GM12874 (cell line): Measurements from ENCODE around the gene ASAH2.

Experiments
- TF ChIP-seq, protein P1 (sequence below): IDR thresholded peaks from 2 replicates; pipeline ENCODE4 v1.5.1; 2011; ENCODE audit warnings: low read depth, mild to moderate bottlenecking, control low read depth, low read length, moderate library complexity; ENCODE audit not compliant: insufficient read depth

ASAH2 gene

DNA sequence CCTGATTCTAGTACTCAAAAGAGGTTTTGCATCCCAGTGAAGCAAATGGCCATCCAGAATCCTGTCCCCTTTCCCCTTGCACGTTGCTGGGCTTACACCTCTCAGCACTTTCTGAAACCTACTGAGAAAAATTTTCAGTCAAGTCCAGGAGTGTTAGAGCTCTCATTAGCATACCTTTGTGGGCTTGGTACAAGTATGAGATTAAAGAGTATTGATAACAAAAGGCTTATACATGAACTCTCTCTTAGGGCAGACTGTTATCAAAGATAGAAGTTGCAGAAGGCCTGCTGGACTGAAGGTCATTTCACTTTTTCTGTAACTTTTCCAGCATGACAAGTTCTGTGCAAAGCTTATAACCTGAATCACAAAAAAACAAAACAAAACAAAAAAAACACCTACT is at the start of gene ASAH2:
ASAH2 (minus strand) TSS at position 123 of the 400 bp plus-strand sequence. CDS start 2,906 bp downstream, outside the sequence.
- TF ChIP-seq, protein P1, sequence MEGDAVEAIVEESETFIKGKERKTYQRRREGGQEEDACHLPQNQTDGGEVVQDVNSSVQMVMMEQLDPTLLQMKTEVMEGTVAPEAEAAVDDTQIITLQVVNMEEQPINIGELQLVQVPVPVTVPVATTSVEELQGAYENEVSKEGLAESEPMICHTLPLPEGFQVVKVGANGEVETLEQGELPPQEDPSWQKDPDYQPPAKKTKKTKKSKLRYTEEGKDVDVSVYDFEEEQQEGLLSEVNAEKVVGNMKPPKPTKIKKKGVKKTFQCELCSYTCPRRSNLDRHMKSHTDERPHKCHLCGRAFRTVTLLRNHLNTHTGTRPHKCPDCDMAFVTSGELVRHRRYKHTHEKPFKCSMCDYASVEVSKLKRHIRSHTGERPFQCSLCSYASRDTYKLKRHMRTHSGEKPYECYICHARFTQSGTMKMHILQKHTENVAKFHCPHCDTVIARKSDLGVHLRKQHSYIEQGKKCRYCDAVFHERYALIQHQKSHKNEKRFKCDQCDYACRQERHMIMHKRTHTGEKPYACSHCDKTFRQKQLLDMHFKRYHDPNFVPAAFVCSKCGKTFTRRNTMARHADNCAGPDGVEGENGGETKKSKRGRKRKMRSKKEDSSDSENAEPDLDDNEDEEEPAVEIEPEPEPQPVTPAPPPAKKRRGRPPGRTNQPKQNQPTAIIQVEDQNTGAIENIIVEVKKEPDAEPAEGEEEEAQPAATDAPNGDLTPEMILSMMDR: no peak

DNA sequence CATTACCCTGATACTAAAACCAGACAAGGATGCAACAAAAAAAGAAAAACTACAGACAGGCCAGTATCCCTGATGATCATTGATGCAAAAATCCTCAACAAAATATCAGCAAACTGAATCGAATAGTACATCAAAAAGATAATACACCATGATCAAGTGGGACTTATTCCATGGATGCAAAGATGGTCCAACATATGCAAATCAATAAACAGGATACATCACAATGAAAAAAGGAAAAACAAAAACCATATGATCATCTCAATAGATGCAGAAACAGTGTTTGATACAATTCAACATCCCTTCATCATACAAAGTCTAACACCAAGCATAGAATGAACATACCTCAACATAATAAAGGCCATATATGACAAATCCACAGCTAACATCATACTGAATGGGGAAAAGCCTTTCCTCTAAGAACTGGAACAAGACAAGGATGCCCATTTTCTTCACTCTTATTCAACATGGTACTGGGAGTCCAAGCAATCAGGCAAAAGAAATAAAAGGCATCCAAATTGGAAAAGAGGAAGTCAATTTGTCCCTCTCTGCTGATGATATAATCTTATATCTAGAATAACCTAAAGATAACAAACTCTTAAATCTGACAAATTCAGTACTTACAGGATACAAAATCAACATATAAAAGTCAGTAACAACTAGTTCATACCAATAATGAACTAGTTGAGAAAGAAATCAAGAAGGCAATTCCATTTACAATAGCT is 48.8 kb upstream of the ASAH2 start:
- TF ChIP-seq, protein P1: no peak

DNA sequence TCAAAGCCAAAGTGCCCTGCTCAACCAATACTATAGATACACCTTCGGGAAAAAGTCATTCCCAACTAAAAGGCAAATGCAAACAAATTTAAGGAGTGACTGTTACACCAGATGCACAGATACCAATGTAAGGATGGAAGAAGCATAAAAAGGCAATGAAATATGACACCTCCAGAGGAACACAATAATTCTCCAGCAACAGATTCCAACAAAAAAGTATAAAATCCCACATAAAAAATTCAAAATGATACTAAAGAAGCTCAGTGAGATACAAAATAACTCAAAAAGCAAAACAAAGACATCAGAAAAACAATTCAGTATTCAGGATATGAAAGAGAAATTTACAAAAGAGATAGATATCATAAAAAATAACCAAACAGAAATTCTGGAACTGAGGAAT is 44.1 kb upstream of the ASAH2 start:
- TF ChIP-seq, protein P1: no peak

DNA sequence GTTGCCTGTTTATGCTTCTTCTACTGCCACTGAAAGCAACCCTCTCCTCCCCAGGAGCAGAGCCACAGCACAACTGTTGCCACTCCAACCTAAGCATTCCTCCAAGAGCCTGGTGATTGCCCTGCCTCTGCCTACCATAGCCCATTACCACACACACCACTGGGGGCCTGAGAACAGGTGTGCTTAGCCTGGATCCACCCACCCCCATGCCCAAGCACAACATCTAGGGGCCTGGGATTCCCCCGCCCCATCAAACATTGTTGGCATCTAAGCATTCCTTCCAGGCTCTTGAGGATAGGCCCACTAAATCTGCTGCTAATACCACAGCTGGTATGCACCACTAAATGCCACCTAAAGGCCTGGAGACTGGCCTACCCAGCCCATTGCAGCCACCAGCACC is 43.3 kb upstream of the ASAH2 start:
- TF ChIP-seq, protein P1: no peak

DNA sequence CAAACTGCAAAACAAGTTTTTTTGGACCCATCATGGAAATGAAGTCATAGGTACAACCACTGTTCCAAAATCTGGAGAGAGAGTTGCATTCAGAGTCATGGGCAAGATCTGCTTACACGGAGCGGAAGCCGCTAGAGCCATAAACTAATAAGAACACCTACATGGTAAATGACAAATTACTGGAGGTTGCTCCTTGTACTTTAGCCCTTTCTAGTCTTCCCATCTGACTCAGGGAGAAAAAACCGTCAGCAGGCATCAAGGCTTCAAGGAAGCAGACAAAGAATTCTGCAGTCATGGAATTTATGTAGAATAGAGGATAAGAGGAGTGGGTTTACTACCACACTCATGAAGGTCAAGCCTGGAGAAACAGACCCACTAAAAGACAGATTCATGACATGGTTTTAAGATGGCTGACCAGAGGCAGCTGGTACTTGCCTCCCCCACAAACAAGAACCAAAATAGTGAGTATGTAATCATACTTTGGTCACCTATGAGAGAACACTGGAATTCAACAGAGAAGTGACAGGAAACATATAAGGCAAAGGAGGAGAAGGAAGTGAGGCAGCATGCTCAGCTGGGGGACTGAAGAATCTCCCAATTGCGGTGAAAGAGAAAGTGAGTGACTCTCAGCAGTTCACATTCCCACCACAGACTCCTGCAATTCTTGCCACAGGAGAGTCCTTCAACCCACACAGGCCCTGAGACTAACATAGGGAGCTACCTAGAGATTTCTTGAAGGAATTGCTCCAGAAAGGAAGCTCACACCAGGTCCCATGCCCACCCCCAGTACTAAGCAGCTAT is 42.4 kb upstream of the ASAH2 start:
- TF ChIP-seq, protein P1: no peak

DNA sequence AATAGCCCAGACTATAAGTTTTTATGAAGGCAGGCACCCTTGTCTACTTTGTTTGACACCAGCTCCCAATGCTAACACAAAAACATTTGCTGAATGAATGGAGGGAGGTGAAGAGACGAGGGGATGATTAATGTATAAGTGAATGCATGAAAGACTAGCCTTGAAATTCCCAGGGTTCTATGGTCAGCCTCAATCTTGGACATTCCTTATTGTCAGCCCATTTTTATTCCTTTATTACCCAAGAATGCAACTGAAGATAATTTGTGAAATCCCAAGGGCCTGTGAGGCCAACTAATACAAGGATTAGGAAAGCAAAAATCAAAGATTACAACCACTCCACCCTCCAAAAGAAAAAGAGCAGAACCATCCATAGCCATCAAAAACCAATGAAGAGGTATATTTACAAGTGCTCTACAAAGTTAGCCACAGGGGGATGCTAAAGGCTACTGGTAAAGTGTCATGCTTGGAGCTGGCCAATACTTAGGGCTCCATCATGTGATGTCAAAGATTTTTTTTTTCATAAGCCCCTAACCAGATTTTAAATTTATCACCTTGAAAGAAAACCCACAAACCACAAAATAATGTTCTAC is 40.0 kb upstream of the ASAH2 start:
- TF ChIP-seq, protein P1: peak; percentile 46

DNA sequence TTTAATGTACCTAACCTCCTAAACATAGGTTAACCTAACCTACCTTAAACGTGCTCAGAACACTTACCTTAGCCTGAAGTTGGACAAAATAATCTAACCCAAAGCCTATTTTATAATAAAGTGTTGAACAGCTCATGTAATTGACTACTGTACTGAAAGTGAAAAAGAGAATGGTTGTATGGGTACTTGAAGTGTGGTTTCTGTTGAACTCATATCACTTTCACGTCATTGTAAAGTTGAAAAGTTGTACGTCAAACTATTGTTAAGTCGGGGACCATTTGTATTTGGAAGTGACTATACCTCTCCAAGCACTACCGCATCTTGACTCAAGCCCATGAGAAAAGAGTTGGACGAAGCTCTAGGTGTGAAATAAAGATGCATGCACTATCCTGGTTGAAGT is 37.9 kb upstream of the ASAH2 start:
- TF ChIP-seq, protein P1: no peak
